HepG2 (cell line): ENCODE results near the gene SLC22A15. TPM values are rescaled to one million over a fixed set of nuclear protein-coding genes. Genes with fewer than 3 reads are reported as not detected.
"Not testable (repeated sequence)": the region's sequence is repeated elsewhere in the genome, so short reads cannot be mapped to it uniquely, and the experiment has no call there.

Source experiments
- ATAC-seq: fragments of 200-7000 bp; cut with Tn5 transposase; 3 replicates; pipeline ENCODE4 v1.9.1; 2020; ENCODE audit warnings: mild to moderate bottlenecking, moderate library complexity
- BruUV-seq: library from RNA; stranded (reverse); fragments of 400-500 nt; replicated peaks from 2 replicates; lab custom pipeline; 2021; lab: Mats Ljungman, UMichigan
- CTCF ChIA-PET: fragments of 300-600 bp; formaldehyde crosslinking; extraction: SDS; loops from one replicate; lab custom pipeline; 2021; ENCODE audit warnings: low total read pairs, inconsistent platforms, low intra/inter-chr PET ratio; lab: Yijun Ruan, JAX
- POLR2A ChIA-PET: fragments of 350-600 bp; sonication (Branson Sonifier 250); formaldehyde crosslinking; loops from one replicate; lab custom pipeline; 2020; ENCODE audit warnings: antibody characterized with exemption, inconsistent platforms; lab: Yijun Ruan, JAX
- DNase-seq: peaks from one replicate; pipeline ENCODE4 v3.0.0-alpha.2; 2015; ENCODE audit warnings: low spot score
- FAIRE-seq: peaks from 3 replicates; lab custom pipeline; 2011; peaks lifted over from hg19 to GRCh38; lab: Jason Lieb, UNC
- H2AFZ ChIP-seq: one replicate; pipeline ENCODE4 v1.6.1; 2011; ENCODE audit warnings: low read length, inconsistent platforms
- H3K27ac ChIP-seq: fragments of 300-600 bp; 3 replicates; pipeline ENCODE4 v1.8.0; 2011; ENCODE audit warnings: mixed run types, mild to moderate bottlenecking, mixed read lengths, low read length, inconsistent platforms; ENCODE audit not compliant: insufficient read depth; ENCODE audit errors: extremely low read length
- H3K27me3 ChIP-seq, 2 experiments: fragments of 200-600 bp in 1 of 2; 2 replicates in 1 of 2; 3 replicates in 1 of 2; pipeline versions ENCODE4 v1.6.0 to v1.8.0; 2011; ENCODE audit warnings: low read length in 2 of 2, mild to moderate bottlenecking in 2 of 2, moderate library complexity in 2 of 2, inconsistent platforms in 1 of 2; ENCODE audit not compliant: insufficient read depth in 2 of 2, control insufficient read depth in 1 of 2
- H3K36me3 ChIP-seq, 2 experiments: fragments of 200-600 bp in 1 of 2; replicated peaks in 1 of 2; 2 replicates in 1 of 2; 3 replicates in 1 of 2; pipeline versions ENCODE4 v1.5.1 to v1.8.0; 2011; ENCODE audit warnings: low read length in 2 of 2, inconsistent platforms in 1 of 2; ENCODE audit not compliant: insufficient read depth in 2 of 2, control insufficient read depth in 1 of 2
- H3K4me1 ChIP-seq: 2 replicates; pipeline ENCODE4 v1.5.1; 2012; ENCODE audit warnings: low read length, inconsistent platforms; ENCODE audit not compliant: insufficient read depth
- H3K4me2 ChIP-seq: 2 replicates; pipeline ENCODE4 v1.6.0; 2011; ENCODE audit warnings: low read depth, low read length, inconsistent platforms
- H3K4me3 ChIP-seq, 3 experiments: fragments of 200-600 bp in 1 of 3; sonication (generic), shearing (Covaris generic) in 1 of 3; replicated peaks in 1 of 3; 2 replicates each; pipeline ENCODE4 v1.5.1; 2011 to 2016; ENCODE audit warnings: low read length in 3 of 3, inconsistent platforms in 2 of 3, low read depth in 2 of 3, mild to moderate bottlenecking in 2 of 3, control low read depth in 1 of 3, mixed read lengths in 1 of 3; ENCODE audit not compliant: insufficient read depth in 1 of 3
- H3K79me2 ChIP-seq: one replicate; pipeline ENCODE4 v1.6.1; 2011; ENCODE audit warnings: low read length, inconsistent platforms; ENCODE audit not compliant: insufficient read depth
- H3K9ac ChIP-seq: 2 replicates; pipeline ENCODE4 v1.6.0; 2011; ENCODE audit warnings: mild to moderate bottlenecking, low read depth, low read length, inconsistent platforms; ENCODE audit not compliant: insufficient read depth
- H3K9me3 ChIP-seq: 2 replicates; pipeline ENCODE4 v1.5.1; 2012; ENCODE audit warnings: mild to moderate bottlenecking, low read length
- H4K20me1 ChIP-seq: 2 replicates; pipeline ENCODE4 v1.6.0; 2011; ENCODE audit warnings: inconsistent platforms, mild to moderate bottlenecking, low read length, moderate library complexity; ENCODE audit not compliant: insufficient read depth
- AHR ChIP-seq: IDR thresholded peaks from 2 replicates; pipeline ENCODE4 v1.6.1; 2018; ENCODE audit warnings: missing genetic modification reagents, missing compliant biosample characterization
- AKAP8 ChIP-seq: sonication (generic); formaldehyde crosslinking; IDR thresholded peaks from 2 replicates; pipeline ENCODE4 v1.5.1; 2020; ENCODE audit warnings: mild to moderate bottlenecking, missing genetic modification reagents
- ARNT ChIP-seq: fragments of 450-650 bp; IDR thresholded peaks from 2 replicates; pipeline ENCODE4 v1.6.1; 2017
- ATF3 ChIP-seq: sonication (generic); formaldehyde crosslinking; IDR thresholded peaks from 2 replicates; pipeline ENCODE4 v1.4.0; 2020; ENCODE audit warnings: missing genetic modification reagents
- BCL6 ChIP-seq: IDR thresholded peaks from 2 replicates; pipeline ENCODE4 v1.6.1; 2016; ENCODE audit warnings: missing genetic modification reagents, missing compliant biosample characterization
- MBD4 ChIP-seq: IDR thresholded peaks from 2 replicates; pipeline ENCODE4 v1.6.1; 2012; ENCODE audit warnings: low read length, inconsistent platforms, borderline replicate concordance
- MTF1 ChIP-seq: sonication (generic); formaldehyde crosslinking; IDR thresholded peaks from 2 replicates; pipeline ENCODE4 v1.5.0; 2020; ENCODE audit warnings: missing genetic modification reagents
- RFX1 ChIP-seq: fragments of 450-650 bp; IDR thresholded peaks from 2 replicates; pipeline ENCODE4 v1.6.1; 2017
- SAP130 ChIP-seq: IDR thresholded peaks from 2 replicates; pipeline ENCODE4 v1.6.1; 2016; ENCODE audit warnings: low read depth
- SPEN ChIP-seq: sonication (generic); formaldehyde crosslinking; IDR thresholded peaks from 2 replicates; pipeline ENCODE4 v1.5.1; 2020; ENCODE audit warnings: low read depth, mild to moderate bottlenecking, missing genetic modification reagents
- SRSF4 ChIP-seq: fragments of 200-400 bp; formaldehyde crosslinking; IDR thresholded peaks from one replicate; pipeline ENCODE4 v1.6.1; 2018; ENCODE audit warnings: mild to moderate bottlenecking, low read depth, low read length, moderate library complexity; ENCODE audit not compliant: poor library complexity, severe bottlenecking
- U2AF1 ChIP-seq: fragments of 200-400 bp; formaldehyde crosslinking; optimal IDR thresholded peaks from 2 replicates; pipeline ENCODE3; 2017; ENCODE audit warnings: mild to moderate bottlenecking, low read depth, low read length
- ZNF660 ChIP-seq: sonication (generic); formaldehyde crosslinking; IDR thresholded peaks from 2 replicates; pipeline ENCODE4 v1.5.1; 2020; ENCODE audit warnings: mild to moderate bottlenecking, low read depth, missing genetic modification reagents, borderline replicate concordance
- ZNF816 ChIP-seq: sonication (generic); formaldehyde crosslinking; IDR thresholded peaks from 2 replicates; pipeline ENCODE4 v1.8.0; 2022; ENCODE audit warnings: missing genetic modification reagents, mild to moderate bottlenecking, borderline replicate concordance
- WGBS: methylation state at CpG from one replicate; pipeline ENCODE4 v1.1.6; 2017; ENCODE audit warnings: low lambda C conversion rate; 5-methylcytosine and 5-hydroxymethylcytosine counted together
- in situ Hi-C: cut with HindIII; loops from 2 replicates; pipeline ENCODE4 v1.10.0; 2017; ENCODE audit warnings: low pct_unique_long_range_greater_than_20kb; ENCODE audit not compliant: extremely low pct_ligation_motif_present
- intact Hi-C: fragments of 100-400 bp; cut with micrococcal nuclease; formaldehyde crosslinking; loops from one replicate; pipeline ENCODE4 v1.10.0; 2022; ENCODE audit not compliant: unreplicated experiment
- polyA plus RNA-seq, 8 experiments: library from polyadenylated mRNA; depleted of rRNA in 3 of 8; stranded (reverse) in 7 of 8; unstranded in 1 of 8; fragments of >200 nt; fragmentation: Illumina TruSeq in 4 of 8; extraction: Trizol in 4 of 8; gene quantifications; 2 replicates each; pipeline versions ENCODE4 v1.2.1 to v1.2.3, GENCODE V29; 2011 to 2016; ENCODE audit warnings: low read depth in 4 of 8, missing spikeins in 1 of 8, mixed read lengths in 1 of 8; ENCODE audit not compliant: insufficient read depth in 1 of 8
- total RNA-seq, 5 experiments: library from RNA; depleted of rRNA; stranded (reverse); fragments of >200 nt; fragmentation: Illumina TruSeq; extraction: Trizol; gene quantifications; 2 replicates each; pipeline ENCODE4 v1.2.3, GENCODE V29; 2016; ENCODE audit warnings: low read depth in 1 of 5
- TF ChIP-seq, protein P1 (sequence below): sonication (generic); formaldehyde crosslinking; IDR thresholded peaks from 2 replicates; pipeline ENCODE4 v1.4.0; 2020; ENCODE audit warnings: missing genetic modification reagents, borderline replicate concordance

The SLC22A15 gene
- total and polyA plus RNA-seq, 2 of the 13 experiments (the other 11 are each of a cell fraction or from before 2014, with no cell fraction given) = 0.24 to 1.7 TPM

DNA sequence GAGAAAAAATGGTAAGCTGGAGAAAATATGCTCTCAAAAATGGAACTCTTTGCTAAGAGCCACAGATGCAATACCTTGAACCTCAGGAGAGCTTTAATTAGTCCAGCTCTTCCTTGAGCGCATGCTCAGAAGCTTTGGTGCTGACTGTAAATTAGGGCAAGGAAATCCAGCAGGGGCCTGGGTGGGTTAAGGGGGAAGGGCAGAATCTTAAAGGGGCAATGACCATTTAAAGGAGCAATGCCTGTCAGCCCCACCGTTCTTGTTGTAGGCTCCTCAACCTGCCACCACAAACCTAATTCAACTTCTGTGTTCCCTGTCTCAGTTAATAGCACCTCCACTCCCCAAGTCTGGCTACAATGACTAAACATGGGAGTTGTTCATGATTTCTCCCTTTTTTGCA lies 6.8 kb upstream of the SLC22A15 start:
- DNase-seq = no peak

GRCh38 chr1:115971778-115972177 lies 4.5 kb upstream of the SLC22A15 start:
- in situ Hi-C loops, FAIRE-seq, DNase-seq, CTCF ChIA-PET, POLR2A ChIA-PET, H3K79me2 ChIP-seq, H3K27ac ChIP-seq, H3K4me1 ChIP-seq, H3K9ac ChIP-seq, H4K20me1 ChIP-seq, H3K4me2 ChIP-seq, intact Hi-C loops, BruUV-seq, ATAC-seq, H3K4me3 ChIP-seq, H2AFZ ChIP-seq, H3K36me3 ChIP-seq, H3K9me3 ChIP-seq: not testable (repeated sequence)
- peaks cover 0 to 16% of the 10 kb centered on the region in 2 experiments; a peak in 4 of 5 replicates for H3K27me3 ChIP-seq
- WGBS = 70% methylated on average over 7 of the region's 7 CpGs

More for the DNA sequence above, 6.8 kb upstream of the SLC22A15 start:
- Histone ChIP-seq H2AFZ (no peak overlapping the region), H3K4me1 (no peaks in the 10 kb centered on the region), H3K4me2 (no peak overlapping the region), H3K9me3 (no peaks in the 10 kb centered on the region), H4K20me1 (no peaks in the 10 kb centered on the region), H3K27me3 (peaks cover 0 to 5% of the 10 kb centered on the region in 2 experiments; a peak in 2 of 5 replicates), H3K27ac (no peak overlapping the region), H3K79me2 (no peaks in the 10 kb centered on the region), H3K4me3 (no peak overlapping the region), H3K36me3 (no peaks in the 10 kb centered on the region), H3K9ac (no peak overlapping the region)
- no peak for ATAC-seq
- intact Hi-C loops = no loop called here
- in situ Hi-C loops = no loop called here
- CTCF ChIA-PET = no interaction called here
- TF ChIP-seq, protein P1, sequence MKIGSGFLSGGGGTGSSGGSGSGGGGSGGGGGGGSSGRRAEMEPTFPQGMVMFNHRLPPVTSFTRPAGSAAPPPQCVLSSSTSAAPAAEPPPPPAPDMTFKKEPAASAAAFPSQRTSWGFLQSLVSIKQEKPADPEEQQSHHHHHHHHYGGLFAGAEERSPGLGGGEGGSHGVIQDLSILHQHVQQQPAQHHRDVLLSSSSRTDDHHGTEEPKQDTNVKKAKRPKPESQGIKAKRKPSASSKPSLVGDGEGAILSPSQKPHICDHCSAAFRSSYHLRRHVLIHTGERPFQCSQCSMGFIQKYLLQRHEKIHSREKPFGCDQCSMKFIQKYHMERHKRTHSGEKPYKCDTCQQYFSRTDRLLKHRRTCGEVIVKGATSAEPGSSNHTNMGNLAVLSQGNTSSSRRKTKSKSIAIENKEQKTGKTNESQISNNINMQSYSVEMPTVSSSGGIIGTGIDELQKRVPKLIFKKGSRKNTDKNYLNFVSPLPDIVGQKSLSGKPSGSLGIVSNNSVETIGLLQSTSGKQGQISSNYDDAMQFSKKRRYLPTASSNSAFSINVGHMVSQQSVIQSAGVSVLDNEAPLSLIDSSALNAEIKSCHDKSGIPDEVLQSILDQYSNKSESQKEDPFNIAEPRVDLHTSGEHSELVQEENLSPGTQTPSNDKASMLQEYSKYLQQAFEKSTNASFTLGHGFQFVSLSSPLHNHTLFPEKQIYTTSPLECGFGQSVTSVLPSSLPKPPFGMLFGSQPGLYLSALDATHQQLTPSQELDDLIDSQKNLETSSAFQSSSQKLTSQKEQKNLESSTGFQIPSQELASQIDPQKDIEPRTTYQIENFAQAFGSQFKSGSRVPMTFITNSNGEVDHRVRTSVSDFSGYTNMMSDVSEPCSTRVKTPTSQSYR (CRISPR knock-in tag) = no peak
- TF ChIP-seq MTF1 (CRISPR knock-in tag) = no peak
- TF ChIP-seq SPEN (CRISPR knock-in tag) = no peak
- TF ChIP-seq ZNF816 (CRISPR knock-in tag) = no peak
- TF ChIP-seq SRSF4 = no peak
- TF ChIP-seq MBD4 = no peak
- TF ChIP-seq ZNF660 (CRISPR knock-in tag) = no peak
- TF ChIP-seq AHR (CRISPR knock-in tag) = no peak
- no peak for TF ChIP-seq RFX1
- TF ChIP-seq SAP130 (CRISPR knock-in tag) = no peak
- no peak for TF ChIP-seq ATF3 (CRISPR knock-in tag)
- no peak for TF ChIP-seq AKAP8 (CRISPR knock-in tag)
- TF ChIP-seq ARNT = no peak
- no peak for TF ChIP-seq U2AF1
- no peak for TF ChIP-seq BCL6
- FAIRE-seq = no peak
- POLR2A ChIA-PET = no interaction called here
- no TSS peak for BruUV-seq
- 35% methylated on average over 2 of the region's 2 CpGs for WGBS
